ENCODE data around the gene L3HYPDH. TPM values are rescaled to one million over a fixed set of nuclear protein-coding genes. Genes with fewer than 3 reads are reported as not detected.

Gene L3HYPDH
- total and polyA plus RNA-seq, 2 of the 13 experiments (the other 11 are each of a cell fraction or from before 2014, with no cell fraction given), result 30.5 to 36.6 TPM

- TF ChIP-seq ZNF7 (CRISPR knock-in tag; IDR thresholded peaks at IDR 0.05), result 0 out of 2 replicates have a peak, but pooled peaks have one; percentile 21
- TF ChIP-seq SOX13 (IDR thresholded peaks at IDR 0.05), result no peak
- no peak; a peak in 1 of 4 replicates for TF ChIP-seq SOX13 (CRISPR knock-in tag; conservative IDR thresholded peaks at IDR 0.05 in 1 of 2, IDR thresholded peaks at IDR 0.05 in 1 of 2)
- TF ChIP-seq ARID5B (CRISPR knock-in tag; IDR thresholded peaks at IDR 0.05), result peak; percentile 72
- TF ChIP-seq ZNF839 (CRISPR knock-in tag; IDR thresholded peaks at IDR 0.05; ENCODE audit: borderline replicate concordance), result no peak; the same call in 1 of the 2 replicates
- TF ChIP-seq ZBTB46 (CRISPR knock-in tag; IDR thresholded peaks at IDR 0.05; ENCODE audit: borderline replicate concordance), result peak; percentile 73; the same call in 1 of the 2 replicates
- peak; percentile 90; the same call in 1 of the 2 replicates for TF ChIP-seq CREBL2 (CRISPR knock-in tag; IDR thresholded peaks at IDR 0.05; ENCODE audit: borderline replicate concordance)
- TF ChIP-seq SALL2 (CRISPR knock-in tag; IDR thresholded peaks at IDR 0.05), result peak; percentile 96
- peak; percentile 97 for TF ChIP-seq SATB2 (CRISPR knock-in tag; IDR thresholded peaks at IDR 0.05)
- TF ChIP-seq ASH2L (IDR thresholded peaks at IDR 0.05; ENCODE audit: insufficient read length, low read depth, low read length), result peak; percentile 89
- no peak for TF ChIP-seq NFRKB (IDR thresholded peaks at IDR 0.05)
- TF ChIP-seq AHR (CRISPR knock-in tag; IDR thresholded peaks at IDR 0.05), result peak; percentile 92
- 0 out of 2 replicates have a peak, but pooled peaks have one; percentile 67 for TF ChIP-seq ZNF549 (CRISPR knock-in tag; IDR thresholded peaks at IDR 0.05)
- TF ChIP-seq SSRP1 (CRISPR knock-in tag; IDR thresholded peaks at IDR 0.05), result no peak
- TF ChIP-seq ZNF160 (CRISPR knock-in tag; IDR thresholded peaks at IDR 0.05), result peak; percentile 89
- TF ChIP-seq KLF15 (CRISPR knock-in tag; IDR thresholded peaks at IDR 0.05; ENCODE audit: borderline replicate concordance), result peak; percentile 98; the same call in 1 of the 2 replicates
- peak; percentile 76 for TF ChIP-seq HDAC2 (CRISPR knock-in tag; IDR thresholded peaks at IDR 0.05)
- peak; percentile 84 for TF ChIP-seq RFXAP (CRISPR knock-in tag; IDR thresholded peaks at IDR 0.05; ENCODE audit: borderline replicate concordance)
- peak; percentile 87 for TF ChIP-seq ZNF589 (CRISPR knock-in tag; conservative IDR thresholded peaks at IDR 0.05)
- peak; percentile 99 for TF ChIP-seq ZFX (CRISPR knock-in tag; IDR thresholded peaks at IDR 0.05; ENCODE audit: low read depth)
- peak; percentile 82; the same call in 1 of the 2 replicates for TF ChIP-seq RARG (CRISPR knock-in tag; IDR thresholded peaks at IDR 0.05; ENCODE audit: low read depth)
- TF ChIP-seq, protein P1, sequence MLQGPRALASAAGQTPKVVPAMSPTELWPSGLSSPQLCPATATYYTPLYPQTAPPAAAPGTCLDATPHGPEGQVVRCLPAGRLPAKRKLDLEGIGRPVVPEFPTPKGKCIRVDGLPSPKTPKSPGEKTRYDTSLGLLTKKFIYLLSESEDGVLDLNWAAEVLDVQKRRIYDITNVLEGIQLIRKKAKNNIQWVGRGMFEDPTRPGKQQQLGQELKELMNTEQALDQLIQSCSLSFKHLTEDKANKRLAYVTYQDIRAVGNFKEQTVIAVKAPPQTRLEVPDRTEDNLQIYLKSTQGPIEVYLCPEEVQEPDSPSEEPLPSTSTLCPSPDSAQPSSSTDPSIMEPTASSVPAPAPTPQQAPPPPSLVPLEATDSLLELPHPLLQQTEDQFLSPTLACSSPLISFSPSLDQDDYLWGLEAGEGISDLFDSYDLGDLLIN (CRISPR knock-in tag; IDR thresholded peaks at IDR 0.05; ENCODE audit: borderline replicate concordance), result peak; percentile 81; the same call in 1 of the 2 replicates
These were observed at the start of gene L3HYPDH, which contains the start of gene JKAMP (continued) for GRCh38 chr14:59483819-59484638.
